Activated CD4-positive, alpha-beta T cell treated with anti-CD3 and anti-CD28 coated beads for 24 hours (primary cell): Measurements from ENCODE around the gene GJC1.
A peak's percentile ranks its signal among the peaks of the same experiment; 100 is the strongest.

Experiments used
- DNase-seq, 2 donors: peaks; one replicate each; pipeline ENCODE4 v3.0.0-alpha.2; 2020; ENCODE audit warnings: low read depth in 2 of 2

GJC1 gene

DNA sequence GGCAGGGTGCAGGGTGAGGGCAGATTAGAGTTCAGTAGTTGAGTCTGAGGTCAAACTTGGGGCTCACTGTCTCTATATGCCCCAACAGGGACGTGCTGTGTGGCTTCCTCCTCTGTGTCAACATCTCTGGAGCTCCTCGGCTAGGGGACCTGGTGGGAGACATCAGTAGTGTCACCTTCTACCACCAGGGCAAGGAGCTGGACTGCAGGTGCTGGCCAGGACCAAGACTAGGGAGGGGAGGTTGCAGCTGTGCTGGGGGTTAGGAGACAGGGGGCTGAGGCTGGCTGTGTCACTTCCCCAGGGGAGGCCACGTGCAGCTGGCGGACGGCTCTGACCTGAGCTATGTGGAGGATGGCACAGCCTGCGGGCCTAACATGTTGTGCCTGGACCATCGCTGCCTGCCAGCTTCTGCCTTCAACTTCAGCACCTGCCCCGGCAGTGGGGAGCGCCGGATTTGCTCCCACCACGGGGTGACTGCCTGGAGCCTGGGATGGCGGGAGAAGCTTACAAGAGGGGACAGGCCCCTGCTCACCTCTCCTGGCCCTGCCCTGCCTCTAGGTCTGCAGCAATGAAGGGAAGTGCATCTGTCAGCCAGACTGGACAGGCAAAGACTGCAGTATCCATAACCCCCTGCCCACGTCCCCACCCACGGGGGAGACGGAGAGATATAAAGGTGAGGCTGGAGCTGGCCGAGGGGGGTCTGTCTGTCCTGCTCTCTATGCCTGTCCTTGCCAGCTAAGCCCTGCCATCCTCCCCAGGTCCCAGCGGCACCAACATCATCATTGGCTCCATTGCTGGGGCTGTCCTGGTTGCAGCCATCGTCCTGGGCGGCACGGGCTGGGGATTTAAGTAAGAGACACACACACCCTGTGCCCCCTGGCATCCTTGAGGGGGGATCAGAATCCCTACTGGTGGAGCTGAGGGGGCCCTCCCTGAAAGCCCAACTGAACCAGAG is 52.4 kb downstream of the GJC1 start:
- DNase-seq: no peak

DNA sequence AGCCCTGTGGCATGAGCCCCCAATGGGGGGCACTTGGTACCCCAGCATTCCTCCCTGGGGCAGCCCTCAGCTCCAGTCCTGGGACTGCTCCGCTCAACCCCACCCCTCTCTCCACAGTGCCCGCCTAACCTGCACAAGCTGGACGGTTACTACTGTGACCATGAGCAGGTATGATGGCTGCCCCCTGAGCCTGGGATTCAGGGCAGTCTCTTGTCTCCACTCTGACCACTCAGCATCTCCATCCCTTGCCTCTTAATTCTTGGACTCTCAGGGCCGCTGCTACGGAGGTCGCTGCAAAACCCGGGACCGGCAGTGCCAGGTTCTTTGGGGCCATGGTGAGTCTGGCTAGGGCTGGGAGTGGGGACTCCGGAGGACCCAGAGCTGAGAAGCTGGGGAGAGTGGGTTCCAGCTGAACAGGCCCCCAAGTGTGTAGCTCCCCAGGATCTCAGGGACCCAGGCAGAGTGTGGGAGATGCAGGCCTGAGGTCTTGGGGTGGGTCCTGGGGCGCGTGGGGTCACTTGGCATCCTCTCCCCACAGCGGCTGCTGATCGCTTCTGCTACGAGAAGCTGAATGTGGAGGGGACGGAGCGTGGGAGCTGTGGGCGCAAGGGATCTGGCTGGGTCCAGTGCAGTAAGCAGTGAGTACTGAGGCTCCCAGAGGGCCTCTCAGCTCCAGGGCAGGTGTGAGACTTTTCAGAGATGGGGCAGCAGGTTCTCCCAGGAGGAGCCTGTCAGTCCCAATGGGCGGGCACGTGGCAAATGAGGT is 53.3 kb downstream of the GJC1 start:
- no peak for DNase-seq

DNA sequence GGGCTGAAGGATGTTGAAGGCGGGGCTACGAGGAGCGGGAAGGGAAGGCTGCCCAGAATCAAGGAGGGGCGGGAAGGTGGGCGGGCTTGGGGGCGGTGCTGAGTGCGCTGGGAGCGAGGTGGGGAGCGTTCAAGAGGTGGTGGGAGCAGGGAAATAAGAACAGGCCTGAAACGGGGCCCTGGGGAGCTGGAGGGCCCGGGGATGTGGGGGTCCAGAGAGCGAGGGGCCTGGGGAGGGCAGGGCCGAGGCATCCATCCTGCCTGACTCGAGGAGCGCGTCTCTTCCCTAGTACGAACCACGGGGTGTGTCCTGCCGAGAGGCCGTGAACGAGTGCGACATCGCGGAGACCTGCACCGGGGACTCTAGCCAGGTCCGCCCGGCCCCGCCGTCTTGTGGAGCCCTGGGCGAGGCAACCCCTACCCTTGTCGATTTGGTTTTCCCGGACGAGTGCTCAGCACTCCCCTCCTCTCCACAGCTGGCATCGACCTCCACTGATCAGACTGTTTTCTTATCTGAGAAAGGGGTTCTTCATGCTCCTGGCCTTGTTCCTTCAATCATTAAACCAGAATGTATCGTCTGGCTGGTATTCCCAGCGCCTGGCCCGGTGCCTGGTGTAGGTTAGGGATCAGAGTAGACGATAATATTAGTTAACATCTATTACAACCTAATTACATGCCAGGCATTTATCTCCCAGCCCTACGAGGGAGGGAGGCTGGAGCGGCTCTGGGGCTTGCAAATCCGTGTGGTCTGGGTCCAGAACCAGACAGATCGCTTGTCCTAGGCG is 54.1 kb downstream of the GJC1 start:
- DNase-seq: no peak

DNA sequence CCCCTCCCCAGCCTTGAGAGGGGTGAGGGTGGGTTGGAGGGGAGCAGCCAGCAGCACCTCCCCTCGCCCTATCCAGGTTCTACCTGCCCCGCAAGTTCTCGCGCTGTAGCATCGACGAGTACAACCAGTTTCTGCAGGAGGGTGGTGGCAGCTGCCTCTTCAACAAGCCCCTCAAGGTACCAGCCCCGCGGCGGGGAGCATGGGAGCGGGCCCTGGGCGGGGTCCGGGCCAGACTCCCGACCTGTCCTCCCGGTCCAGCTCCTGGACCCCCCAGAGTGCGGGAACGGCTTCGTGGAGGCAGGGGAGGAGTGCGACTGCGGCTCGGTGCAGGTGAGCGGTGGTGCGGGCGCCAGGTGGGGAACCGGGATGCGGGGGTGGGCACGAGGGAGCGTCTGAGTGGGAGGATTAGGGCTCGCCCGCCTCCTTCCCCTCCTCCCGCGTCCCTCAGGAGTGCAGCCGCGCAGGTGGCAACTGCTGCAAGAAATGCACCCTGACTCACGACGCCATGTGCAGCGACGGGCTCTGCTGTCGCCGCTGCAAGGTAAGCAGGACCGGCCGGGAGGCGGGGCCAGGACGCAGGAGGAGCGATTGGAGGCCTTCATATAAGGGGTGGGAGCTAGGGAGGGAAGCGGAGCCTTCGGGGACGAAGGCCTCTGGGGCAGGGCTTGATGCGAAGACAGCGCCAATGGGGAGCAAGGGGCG is 54.8 kb downstream of the GJC1 start:
- peak; percentile 98 for DNase-seq

DNA sequence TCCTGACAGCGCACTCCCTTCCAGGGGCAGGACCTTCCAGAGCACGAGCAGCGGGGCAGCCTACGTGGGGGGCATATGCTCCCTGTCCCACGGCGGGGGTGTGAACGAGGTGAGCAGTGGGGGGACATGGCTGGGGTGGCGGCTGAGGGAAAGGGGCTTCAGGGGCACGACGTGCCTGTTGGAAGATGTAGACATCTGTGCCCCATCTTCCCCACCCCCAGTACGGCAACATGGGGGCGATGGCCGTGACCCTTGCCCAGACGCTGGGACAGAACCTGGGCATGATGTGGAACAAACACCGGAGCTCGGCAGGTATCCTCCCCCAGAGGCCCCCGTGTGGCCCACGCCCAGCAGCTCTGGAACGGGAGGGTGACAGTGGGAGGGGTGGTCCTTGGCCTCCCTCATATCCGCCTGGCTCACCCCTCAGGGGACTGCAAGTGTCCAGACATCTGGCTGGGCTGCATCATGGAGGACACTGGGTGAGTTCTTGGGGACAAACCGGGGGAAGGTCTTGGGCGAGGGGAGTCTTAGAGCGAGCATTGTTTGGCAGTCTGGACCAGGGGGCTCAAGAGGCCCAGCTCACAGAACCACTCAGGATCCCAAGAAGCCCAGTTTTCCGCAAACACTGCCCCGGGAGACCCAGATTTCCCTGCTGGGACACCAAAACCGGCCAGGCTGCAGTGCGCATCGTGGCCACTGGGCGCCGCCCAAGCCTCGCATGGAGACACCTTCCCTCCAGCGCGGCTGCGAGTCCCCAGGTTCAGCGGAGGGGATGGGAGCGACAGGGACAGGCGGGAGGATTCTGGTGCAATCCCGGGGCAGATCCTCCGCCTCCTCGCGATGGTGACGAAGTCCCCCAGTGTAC is 55.6 kb downstream of the GJC1 start:
- DNase-seq: peak; percentile 86 to 94

DNA sequence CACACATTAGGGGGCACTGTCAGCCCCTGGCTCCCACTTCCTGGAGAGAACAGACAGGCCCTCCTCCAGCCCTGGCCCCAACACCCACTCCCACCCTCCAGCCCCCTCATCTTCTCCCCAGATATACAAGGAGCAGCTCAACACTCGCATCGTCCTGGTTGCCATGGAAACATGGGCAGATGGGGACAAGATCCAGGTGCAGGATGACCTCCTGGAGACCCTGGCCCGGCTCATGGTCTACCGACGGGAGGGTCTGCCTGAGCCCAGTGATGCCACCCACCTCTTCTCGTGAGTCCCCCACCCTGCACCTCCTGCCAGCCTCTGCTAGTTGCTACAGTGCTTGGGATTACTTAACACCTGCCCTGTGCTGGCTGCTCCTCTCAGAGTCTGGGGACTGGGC is 56.9 kb downstream of the GJC1 start:
- DNase-seq: no peak

DNA sequence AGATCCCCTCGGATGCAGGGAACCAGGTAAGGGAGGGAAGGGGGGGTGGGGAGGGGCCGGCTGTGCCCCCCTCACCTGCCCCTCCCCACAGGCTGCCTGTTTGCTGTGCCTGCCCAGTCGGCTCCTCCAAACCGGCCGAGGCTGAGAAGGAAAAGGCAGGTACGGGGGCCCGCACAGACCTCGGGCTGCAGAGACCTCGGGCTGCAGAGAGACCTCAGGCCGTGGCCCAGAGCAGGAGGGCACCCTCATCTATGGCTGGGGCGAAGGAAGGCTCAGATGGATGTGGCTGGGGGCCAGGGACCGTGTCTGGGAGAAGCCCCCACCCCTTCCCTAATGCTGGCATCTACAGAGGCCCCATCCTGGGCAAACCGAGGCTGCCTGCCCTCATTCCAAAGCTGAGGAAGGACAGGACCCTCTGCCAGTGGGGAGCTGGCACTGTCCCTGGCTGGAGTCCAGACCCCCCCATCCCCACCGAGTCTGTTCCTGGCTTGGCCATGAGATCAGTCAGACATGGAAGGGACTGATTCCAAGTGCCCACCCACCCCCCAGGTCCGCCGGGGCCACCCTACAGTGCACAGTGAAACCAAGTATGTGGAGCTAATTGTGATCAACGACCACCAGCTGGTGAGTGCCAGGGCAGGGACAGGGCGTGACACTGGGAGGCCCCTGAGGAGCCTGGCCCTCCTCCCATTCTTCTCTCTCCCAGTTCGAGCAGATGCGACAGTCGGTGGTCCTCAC is 57.6 kb downstream of the GJC1 start:
- no peak for DNase-seq

DNA sequence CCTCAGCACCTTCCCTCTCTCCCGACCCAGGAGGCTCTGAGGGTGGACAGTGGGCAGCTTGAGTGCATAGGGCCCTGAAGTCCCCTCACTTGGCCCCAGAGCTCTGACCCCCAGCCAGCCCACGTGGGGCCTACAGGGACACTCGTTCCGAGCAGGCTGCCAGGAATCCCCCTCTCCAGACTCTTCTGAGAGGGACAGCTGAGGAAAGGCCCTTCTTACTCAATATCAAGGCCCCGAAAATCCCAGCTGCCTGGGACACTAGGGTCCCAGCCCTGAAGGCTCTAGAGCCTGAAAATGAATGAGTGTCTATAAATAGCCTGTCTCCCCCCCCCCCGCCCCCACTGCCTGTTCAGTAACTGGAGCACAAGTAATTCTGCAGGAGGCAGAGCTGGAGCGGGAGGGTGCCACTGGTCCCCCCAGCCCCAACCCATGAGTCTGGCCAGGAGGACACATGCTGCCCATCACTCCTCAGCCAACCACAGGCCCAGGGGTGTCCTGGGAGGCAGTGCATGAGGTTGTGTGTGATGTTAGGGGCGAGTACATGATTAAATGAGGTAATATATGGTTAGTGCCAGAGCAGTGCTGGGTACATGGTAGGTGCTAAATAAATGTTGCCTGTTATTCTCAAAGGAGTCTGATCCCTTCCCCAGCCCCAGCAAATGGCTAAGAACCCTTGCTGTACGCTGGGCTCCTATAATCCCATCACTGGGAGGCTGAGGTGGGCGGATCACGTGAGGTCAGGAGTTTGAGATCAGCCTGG is 59.7 kb downstream of the GJC1 start:
- no peak for DNase-seq

DNA sequence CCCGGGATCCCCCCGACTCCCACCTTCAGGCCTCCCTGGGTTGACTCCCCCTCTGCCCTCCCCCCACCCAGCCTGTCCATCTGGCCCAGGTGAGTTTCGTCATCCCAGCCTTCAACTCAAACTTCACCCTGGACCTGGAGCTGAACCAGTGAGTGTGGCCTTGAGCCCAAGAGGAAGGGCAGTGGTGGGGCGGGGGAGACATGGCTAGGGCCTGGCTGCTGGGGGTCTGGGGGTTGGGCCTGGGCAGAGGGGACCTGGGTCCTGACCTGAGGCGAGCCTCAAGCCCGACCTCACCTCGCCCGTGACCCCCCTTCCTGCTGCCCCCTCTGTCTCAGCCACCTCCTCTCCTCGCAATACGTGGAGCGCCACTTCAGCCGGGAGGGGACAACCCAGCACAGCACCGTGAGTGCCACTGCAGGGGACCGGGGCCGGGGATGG is 60.4 kb downstream of the GJC1 start:
- no peak for DNase-seq

DNA sequence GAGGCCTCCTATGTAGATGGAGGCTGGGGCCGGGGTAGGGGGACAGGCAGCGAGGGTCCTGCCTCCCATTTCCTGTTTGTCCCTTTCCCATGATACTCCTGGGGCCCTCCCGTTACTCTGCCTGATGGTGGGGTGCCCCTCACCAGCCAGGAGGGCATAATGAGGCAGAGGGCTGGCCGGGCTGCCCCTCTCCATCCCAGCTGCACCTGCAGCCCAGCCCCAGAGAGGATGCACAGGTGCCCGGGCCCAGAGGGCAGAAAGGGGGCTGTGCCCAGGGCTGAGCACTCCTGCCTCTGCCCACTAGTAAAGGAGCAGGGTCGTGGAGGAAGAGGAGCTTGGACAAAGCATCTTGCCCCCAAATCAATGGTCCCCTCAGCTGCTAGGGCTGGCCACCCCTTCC is 60.9 kb downstream of the GJC1 start:
- no peak for DNase-seq

DNA sequence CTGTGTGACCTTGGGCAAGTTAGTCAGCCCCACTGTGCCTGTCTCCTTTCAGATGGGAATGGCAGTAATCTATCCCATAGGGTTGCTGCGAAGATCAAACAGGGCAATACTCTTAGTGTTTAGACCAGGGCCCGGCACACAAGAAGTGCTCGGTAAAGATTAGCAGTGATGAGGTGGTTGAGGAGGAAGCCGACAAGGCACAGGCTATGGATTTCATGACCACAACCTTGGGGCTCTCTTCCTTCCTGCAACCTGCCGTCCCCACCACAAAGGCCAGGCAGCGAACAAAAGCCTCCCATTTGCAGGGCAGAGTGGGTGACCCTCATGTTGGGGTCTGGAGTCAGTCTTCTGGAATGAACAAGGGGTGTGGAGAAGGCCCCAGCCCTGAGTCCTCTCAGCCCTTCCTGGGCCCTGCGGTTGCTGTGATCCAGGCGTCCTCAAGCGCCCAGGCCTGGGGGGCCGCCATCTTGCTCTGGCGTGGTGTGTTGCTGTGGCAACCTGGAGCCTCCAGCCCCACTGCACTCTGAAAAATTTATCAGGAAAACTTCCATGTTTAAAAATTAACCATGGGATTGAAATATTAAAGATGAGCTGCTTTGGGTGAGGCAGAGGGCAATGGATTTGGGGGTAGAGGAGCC is 61.5 kb downstream of the GJC1 start:
- DNase-seq: no peak

DNA sequence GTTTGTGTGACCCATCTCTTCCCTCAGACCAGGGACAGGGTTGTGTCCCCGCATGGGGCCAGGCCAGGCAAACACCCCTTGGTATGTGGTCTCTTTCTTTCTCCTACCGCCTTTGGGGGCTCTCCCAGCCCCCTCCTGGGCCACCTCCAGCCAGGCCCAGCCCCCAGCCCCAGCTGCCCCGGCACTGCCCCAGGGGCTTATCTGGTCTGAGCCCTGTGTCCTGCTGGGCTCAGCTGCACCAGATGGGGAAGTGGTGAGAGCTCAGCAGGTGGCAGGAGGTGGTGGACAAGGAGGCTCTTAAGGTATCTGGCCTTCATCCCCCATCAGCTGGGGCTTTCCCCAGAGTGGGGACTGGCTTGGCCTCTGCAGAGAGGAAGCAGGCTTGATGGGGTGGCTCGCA is 62.6 kb downstream of the GJC1 start:
- no peak for DNase-seq

DNA sequence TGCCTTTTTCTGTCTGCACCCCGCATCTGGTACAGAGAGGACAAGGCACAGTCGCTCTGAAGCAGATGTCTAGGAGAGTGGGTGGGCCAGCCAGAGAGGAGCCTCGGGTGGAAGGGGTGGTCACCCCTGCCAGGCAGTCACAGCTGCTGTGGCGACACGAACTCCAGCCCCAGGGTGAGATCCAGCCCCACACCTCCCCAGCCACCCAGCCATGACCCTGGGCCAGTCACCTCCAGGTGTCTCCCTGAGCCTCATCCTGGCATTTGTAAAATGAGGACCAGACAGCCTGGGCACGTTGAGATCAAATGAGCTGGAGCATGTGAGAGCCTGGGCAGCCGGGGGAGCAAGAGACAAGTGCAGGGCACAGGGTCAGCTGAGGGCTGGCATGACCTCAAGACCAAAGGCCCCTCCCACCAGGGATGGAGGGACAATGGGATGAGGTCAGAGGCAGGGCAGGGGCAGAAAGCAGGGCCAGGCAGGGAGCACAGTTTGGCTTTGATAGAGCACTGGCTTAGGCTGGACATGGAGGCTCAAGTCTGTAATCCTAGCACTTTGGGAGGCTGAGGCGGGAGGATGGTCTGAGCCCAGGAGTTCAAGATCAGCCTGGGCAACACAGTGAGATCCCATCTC is 63.6 kb downstream of the GJC1 start:
- no peak for DNase-seq

DNA sequence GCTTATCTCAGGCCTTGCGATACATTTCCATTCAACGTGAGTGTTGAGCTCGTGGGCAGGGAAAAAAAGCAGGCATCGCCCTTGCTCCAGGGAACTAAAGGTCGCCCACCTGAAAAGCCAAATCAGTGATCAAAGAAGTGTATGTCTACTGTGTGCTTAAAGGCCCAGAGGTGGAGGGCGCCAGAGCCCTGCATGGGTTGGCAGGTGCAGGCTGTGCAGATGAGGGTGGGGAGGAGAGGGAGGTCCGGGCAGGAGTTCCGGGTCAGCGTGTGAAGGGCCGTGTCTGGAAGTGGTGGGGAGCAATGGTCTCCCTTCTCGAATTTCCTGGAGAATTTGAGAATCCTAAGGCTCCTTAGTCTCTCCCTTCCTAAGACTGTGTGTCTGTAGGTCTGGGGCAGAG is 64.1 kb downstream of the GJC1 start:
- DNase-seq: no peak

DNA sequence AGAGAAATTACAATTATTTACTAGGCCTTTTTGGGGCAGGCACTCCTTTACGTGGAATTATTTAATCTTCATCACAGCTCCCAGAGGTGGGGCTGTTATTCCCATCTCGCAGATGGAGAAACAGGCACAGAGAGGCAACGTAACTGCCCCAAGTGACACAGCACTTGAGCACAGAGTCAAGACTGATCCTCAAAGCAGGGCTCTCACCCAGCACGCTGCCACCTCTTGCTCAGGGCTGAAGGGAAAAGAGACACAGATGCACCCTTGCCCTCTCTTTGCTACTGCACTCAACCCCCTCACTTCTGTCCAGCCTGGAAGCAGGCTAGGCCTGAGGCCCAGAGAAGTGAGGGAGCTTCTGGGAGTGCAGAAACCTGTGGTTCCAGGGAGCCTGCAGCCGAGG is 66.9 kb downstream of the GJC1 start:
- no peak for DNase-seq

DNA sequence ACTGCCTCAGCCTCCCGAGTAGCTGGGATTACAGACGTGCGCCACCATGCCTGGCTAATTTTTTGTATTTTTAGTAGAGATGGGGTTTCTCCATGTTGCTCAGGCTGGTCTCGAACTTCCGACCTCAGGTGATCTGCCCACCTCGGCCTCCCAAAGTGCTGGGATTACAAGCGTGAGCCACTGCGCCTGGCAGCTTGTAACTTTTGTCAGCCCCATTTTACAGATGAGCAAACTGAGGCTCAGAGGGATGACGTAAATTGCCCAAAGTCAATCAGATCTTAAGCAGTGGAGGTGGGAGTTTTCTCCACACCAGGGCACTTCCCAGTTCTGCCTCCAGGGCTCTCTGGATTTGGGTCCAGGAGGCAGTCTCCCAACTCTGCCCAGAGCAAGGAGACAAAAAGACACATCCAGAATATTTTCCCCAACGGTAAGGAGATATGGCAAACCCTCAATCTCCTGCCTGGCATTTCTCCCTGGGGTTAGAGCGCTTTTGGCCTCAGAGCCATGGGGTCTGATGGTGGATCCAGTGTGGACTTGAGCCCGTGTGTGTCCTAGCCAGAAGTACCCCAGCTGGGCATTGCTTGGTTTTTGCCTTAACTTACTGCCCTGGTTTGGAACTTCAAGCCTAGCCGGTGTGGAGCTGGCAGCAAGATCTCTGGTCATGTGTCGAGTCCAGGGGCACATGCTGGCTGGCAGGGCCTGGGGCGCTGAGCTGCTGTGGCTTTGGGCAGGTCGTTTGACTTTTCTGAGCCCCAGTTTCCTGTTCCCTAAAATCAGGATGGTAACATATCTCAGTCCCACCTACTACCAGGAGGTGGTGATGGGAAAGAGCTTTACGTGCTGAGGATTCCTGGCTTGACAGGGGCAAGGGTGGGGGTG is 67.9 kb downstream of the GJC1 start:
- no peak for DNase-seq
